K562 (cell line): ENCODE data around the gene TMSB10. TPM values are rescaled to one million over a fixed set of nuclear protein-coding genes. Genes with fewer than 3 reads are reported as not detected.

ENCODE experiments used
- ADNP ChIP-seq: fragments of 200-800 bp; sonication (Bioruptor generic); IDR thresholded peaks from 2 replicates; pipeline ENCODE4 v1.6.1; 2016; ENCODE audit warnings: missing genetic modification characterization, missing compliant biosample characterization
- FOXA3 ChIP-seq, 2 experiments: fragments of 450-650 bp in 1 of 2; sonication (generic) in 1 of 2; formaldehyde crosslinking; IDR thresholded peaks in 1 of 2; conservative IDR thresholded peaks in 1 of 2; 2 replicates each; pipeline versions ENCODE4 v1.4.0 to v1.8.0; 2020 to 2022; ENCODE audit warnings: mild to moderate bottlenecking in 2 of 2, missing genetic modification reagents in 1 of 2
- KDM1A ChIP-seq, 2 experiments: fragments of 450-650 bp; IDR thresholded peaks; 2 replicates each; pipeline ENCODE4 v1.6.1; 2016; ENCODE audit warnings: mild to moderate bottlenecking in 2 of 2
- MAZ ChIP-seq, 2 experiments: fragments of 450-650 bp in 1 of 2; sonication (generic) in 1 of 2; formaldehyde crosslinking; IDR thresholded peaks in 1 of 2; conservative IDR thresholded peaks in 1 of 2; 2 replicates each; pipeline versions ENCODE4 v1.4.0 to v1.5.0; 2020; ENCODE audit warnings: mild to moderate bottlenecking in 1 of 2, missing genetic modification reagents in 1 of 2
- NFRKB ChIP-seq: fragments of 450-650 bp; IDR thresholded peaks from 2 replicates; pipeline ENCODE4 v1.6.1; 2016; ENCODE audit warnings: low read depth
- POLR2G ChIP-seq: fragments of 200-400 bp; formaldehyde crosslinking; IDR thresholded peaks from 2 replicates; pipeline ENCODE4 v1.6.1; 2017; ENCODE audit warnings: low read depth, mild to moderate bottlenecking, antibody characterized with exemption, low read length, moderate library complexity
- RCOR1 ChIP-seq, 2 experiments: IDR thresholded peaks; 2 replicates each; pipeline ENCODE4 v1.6.1; 2012; ENCODE audit warnings: low read depth in 2 of 2, low read length in 2 of 2, borderline replicate concordance in 1 of 2, improper control_type of control experiment in 1 of 2
- SMARCA4 ChIP-seq: fragments of 450-650 bp; IDR thresholded peaks from 2 replicates; pipeline ENCODE4 v1.6.1; 2016
- SMARCB1 ChIP-seq: IDR thresholded peaks from 2 replicates; pipeline ENCODE4 v1.6.1; 2011; ENCODE audit warnings: improper control_type of control experiment, low read depth; ENCODE audit not compliant: insufficient read length
- SRF ChIP-seq, 2 experiments: fragments of 250-450, 450-650 bp in 1 of 2; sonication (Bioruptor Pico) in 1 of 2; sonication (generic) in 1 of 2; formaldehyde crosslinking; IDR thresholded peaks; 2 replicates each; pipeline versions ENCODE4 v1.5.0 to v1.5.1; 2020 to 2022; ENCODE audit warnings: mild to moderate bottlenecking in 1 of 2, missing genetic modification reagents in 1 of 2
- STAT5A ChIP-seq: IDR thresholded peaks from 2 replicates; pipeline ENCODE4 v1.6.1; 2012; ENCODE audit warnings: low read length, inconsistent platforms, borderline replicate concordance
- SUPT5H ChIP-seq: fragments of 450-650 bp; IDR thresholded peaks from 2 replicates; pipeline ENCODE4 v1.6.1; 2016
- TEAD4 ChIP-seq, 2 experiments: sonication (generic) in 1 of 2; formaldehyde crosslinking in 1 of 2; IDR thresholded peaks; 2 replicates each; pipeline versions ENCODE4 v1.6.1 to v1.8.0; 2012 to 2022; ENCODE audit warnings: borderline replicate concordance in 1 of 2, inconsistent platforms in 1 of 2, low read length in 1 of 2, mild to moderate bottlenecking in 1 of 2, missing genetic modification reagents in 1 of 2
- ZNF41 ChIP-seq: fragments of 250-450 bp; sonication (Bioruptor Pico); conservative IDR thresholded peaks from 2 replicates; pipeline ENCODE4 v1.4.0; 2020; ENCODE audit warnings: mild to moderate bottlenecking
- ZNF695 ChIP-seq: fragments of 450-650 bp; formaldehyde crosslinking; IDR thresholded peaks from 2 replicates; pipeline ENCODE4 v1.4.0; 2020; ENCODE audit warnings: mild to moderate bottlenecking, moderate library complexity
- ZNF696 ChIP-seq: fragments of 250-450 bp; sonication (Bioruptor Pico); conservative IDR thresholded peaks from 2 replicates; pipeline ENCODE4 v1.4.0; 2020; ENCODE audit warnings: mild to moderate bottlenecking, moderate library complexity
- ZSCAN32 ChIP-seq: fragments of 450-650 bp; formaldehyde crosslinking; IDR thresholded peaks from 2 replicates; pipeline ENCODE4 v1.4.0; 2020; ENCODE audit warnings: mild to moderate bottlenecking, moderate library complexity
- polyA plus RNA-seq, 8 experiments: library from polyadenylated mRNA; depleted of rRNA in 4 of 8; stranded (reverse) in 5 of 8; unstranded in 3 of 8; fragments of >200 nt; fragmentation: Nextera tagmentation in 2 of 8; fragmentation: Illumina TruSeq in 1 of 8; extraction: Ambion mirVana in 2 of 8; extraction: Trizol in 1 of 8; gene quantifications; 2 replicates each; pipeline versions ENCODE4 v1.2.1 to v1.2.3, GENCODE V29; 2011 to 2014; ENCODE audit warnings: inconsistent platforms in 1 of 8, missing spikeins in 1 of 8
- total RNA-seq, 7 experiments: library from RNA; depleted of rRNA in 6 of 7; stranded (reverse); fragments of >200 nt in 6 of 7; fragmentation: Illumina TruSeq in 2 of 7; extraction: Trizol in 2 of 7; gene quantifications; 2 replicates each; pipeline versions ENCODE4 v1.2.1 to v1.2.3, GENCODE V29; 2011 to 2021; ENCODE audit warnings: low replicate concordance in 1 of 7
- TF ChIP-seq, protein P1 (sequence below): fragments of 250-450 bp; sonication (Bioruptor Pico); IDR thresholded peaks from 2 replicates; pipeline ENCODE4 v1.8.0; 2021; ENCODE audit warnings: borderline replicate concordance, mild to moderate bottlenecking, moderate library complexity; ENCODE audit not compliant: poor library complexity, severe bottlenecking
- TF ChIP-seq, protein P2 (sequence below): fragments of 450-650 bp; formaldehyde crosslinking; IDR thresholded peaks from 2 replicates; pipeline ENCODE4 v1.4.0; 2022; ENCODE audit warnings: missing genetic modification characterization
- TF ChIP-seq, protein P3 (sequence below): fragments of 450-650 bp; formaldehyde crosslinking; IDR thresholded peaks from 2 replicates; pipeline ENCODE4 v1.4.0; 2022; ENCODE audit warnings: mild to moderate bottlenecking, moderate library complexity
- TF ChIP-seq, protein P4 (sequence below): sonication (generic); IDR thresholded peaks from 2 replicates; pipeline ENCODE4 v1.6.1; 2016
- TF ChIP-seq, protein P5 (sequence below): fragments of 450-650 bp; formaldehyde crosslinking; IDR thresholded peaks from 2 replicates; pipeline ENCODE4 v1.4.0; 2022; ENCODE audit warnings: missing genetic modification characterization

TMSB10 gene
- total and polyA plus RNA-seq, 9 of the 15 experiments (the other 6 are each of a cell fraction or from before 2014, with no cell fraction given), result 382 to 2,226 (median 959) TPM

DNA sequence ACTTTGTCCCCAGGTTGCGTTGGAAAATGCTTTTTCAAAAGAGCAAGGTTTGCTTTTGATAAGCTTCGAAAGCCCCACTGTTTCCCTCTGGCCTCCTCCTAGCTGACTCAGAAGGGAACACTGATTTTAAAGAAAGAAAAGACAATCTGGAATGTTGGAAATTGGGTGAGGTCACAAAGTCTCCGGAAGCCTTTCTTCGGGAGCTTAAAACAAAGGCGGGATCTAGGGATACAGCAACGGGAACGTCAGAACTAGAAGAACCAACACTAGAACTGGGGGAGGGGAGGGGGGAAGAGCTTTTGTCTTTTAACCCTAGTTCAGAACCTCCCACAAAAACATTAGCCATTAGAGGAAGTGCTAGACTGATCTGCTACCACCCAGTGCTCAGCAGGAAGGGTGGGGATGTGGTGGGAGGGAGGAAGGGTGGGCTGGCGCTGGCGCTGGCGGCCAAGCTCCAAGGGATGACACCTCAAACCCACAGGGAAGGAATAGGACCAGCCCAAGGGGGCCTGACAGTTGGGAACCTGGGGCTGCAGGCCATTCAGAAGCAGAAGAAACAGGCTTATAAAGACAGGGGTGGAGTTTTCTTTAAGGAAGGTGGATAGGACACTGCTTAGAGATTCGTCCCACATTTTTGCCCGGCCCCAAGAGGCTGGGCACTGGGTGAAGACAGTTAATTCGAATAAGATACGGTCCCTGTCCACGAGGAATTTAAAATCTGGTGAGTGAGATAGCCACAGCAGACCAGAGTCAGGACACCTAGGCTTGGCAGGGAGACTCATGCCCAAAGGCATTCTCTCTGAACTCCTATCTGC lies 1.7 kb downstream of the TMSB10 start (continued):
- TF ChIP-seq, protein P1, sequence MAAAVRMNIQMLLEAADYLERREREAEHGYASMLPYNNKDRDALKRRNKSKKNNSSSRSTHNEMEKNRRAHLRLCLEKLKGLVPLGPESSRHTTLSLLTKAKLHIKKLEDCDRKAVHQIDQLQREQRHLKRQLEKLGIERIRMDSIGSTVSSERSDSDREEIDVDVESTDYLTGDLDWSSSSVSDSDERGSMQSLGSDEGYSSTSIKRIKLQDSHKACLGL (CRISPR knock-in tag), result no peak
- TF ChIP-seq RCOR1 (IDR thresholded peaks at IDR 0.05; ENCODE audit: borderline replicate concordance in 1 of 2, low read depth in 2 of 2, low read length in 2 of 2) (peak; percentile 35 to 58; a peak in 1 of 4 replicates), ZNF695 (CRISPR knock-in tag) (no peak), FOXA3 (CRISPR knock-in tag; conservative IDR thresholded peaks at IDR 0.05 in 1 of 2, IDR thresholded peaks at IDR 0.05 in 1 of 2) (no peak), KDM1A (IDR thresholded peaks at IDR 0.05) (peak; percentile 81 to 83), SMARCA4 (0 out of 2 replicates have a peak, but pooled peaks have one; percentile 11), ZSCAN32 (CRISPR knock-in tag) (peak; percentile 57; the same call in 1 of the 2 replicates), ZNF41 (0 out of 2 replicates have a peak, but pooled peaks have one; percentile 3), POLR2G (peak; percentile 67), SMARCB1 (no peak), SRF (CRISPR knock-in tag; IDR thresholded peaks at IDR 0.05) (peak; percentile 18 to 52; a peak in 2 of 4 replicates), STAT5A (no peak), SUPT5H (peak; percentile 42; the same call in 1 of the 2 replicates), TEAD4 (IDR thresholded peaks at IDR 0.05; ENCODE audit: low read length) (0 out of 2 replicates have a peak, but pooled peaks have one; percentile 17), TEAD4 (CRISPR knock-in tag; IDR thresholded peaks at IDR 0.05; ENCODE audit: borderline replicate concordance) (no peak), ADNP (tag) (no peak), ZNF696 (no peak), NFRKB (0 out of 2 replicates have a peak, but pooled peaks have one; percentile 5), MAZ (CRISPR knock-in tag; conservative IDR thresholded peaks at IDR 0.05 in 1 of 2, IDR thresholded peaks at IDR 0.05 in 1 of 2) (peak; percentile 63 to 73)
- TF ChIP-seq, protein P2, sequence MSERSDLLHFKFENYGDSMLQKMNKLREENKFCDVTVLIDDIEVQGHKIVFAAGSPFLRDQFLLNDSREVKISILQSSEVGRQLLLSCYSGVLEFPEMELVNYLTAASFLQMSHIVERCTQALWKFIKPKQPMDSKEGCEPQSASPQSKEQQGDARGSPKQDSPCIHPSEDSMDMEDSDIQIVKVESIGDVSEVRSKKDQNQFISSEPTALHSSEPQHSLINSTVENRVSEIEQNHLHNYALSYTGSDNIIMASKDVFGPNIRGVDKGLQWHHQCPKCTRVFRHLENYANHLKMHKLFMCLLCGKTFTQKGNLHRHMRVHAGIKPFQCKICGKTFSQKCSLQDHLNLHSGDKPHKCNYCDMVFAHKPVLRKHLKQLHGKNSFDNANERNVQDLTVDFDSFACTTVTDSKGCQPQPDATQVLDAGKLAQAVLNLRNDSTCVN (CRISPR knock-in tag), result peak; percentile 77; the same call in 1 of the 2 replicates
- TF ChIP-seq, protein P3, sequence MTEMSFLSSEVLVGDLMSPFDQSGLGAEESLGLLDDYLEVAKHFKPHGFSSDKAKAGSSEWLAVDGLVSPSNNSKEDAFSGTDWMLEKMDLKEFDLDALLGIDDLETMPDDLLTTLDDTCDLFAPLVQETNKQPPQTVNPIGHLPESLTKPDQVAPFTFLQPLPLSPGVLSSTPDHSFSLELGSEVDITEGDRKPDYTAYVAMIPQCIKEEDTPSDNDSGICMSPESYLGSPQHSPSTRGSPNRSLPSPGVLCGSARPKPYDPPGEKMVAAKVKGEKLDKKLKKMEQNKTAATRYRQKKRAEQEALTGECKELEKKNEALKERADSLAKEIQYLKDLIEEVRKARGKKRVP (CRISPR knock-in tag), result peak; percentile 71; the same call in 1 of the 2 replicates
- TF ChIP-seq, protein P4, sequence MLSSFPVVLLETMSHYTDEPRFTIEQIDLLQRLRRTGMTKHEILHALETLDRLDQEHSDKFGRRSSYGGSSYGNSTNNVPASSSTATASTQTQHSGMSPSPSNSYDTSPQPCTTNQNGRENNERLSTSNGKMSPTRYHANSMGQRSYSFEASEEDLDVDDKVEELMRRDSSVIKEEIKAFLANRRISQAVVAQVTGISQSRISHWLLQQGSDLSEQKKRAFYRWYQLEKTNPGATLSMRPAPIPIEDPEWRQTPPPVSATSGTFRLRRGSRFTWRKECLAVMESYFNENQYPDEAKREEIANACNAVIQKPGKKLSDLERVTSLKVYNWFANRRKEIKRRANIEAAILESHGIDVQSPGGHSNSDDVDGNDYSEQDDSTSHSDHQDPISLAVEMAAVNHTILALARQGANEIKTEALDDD, result peak; percentile 57; the same call in 1 of the 2 replicates
- TF ChIP-seq, protein P5, sequence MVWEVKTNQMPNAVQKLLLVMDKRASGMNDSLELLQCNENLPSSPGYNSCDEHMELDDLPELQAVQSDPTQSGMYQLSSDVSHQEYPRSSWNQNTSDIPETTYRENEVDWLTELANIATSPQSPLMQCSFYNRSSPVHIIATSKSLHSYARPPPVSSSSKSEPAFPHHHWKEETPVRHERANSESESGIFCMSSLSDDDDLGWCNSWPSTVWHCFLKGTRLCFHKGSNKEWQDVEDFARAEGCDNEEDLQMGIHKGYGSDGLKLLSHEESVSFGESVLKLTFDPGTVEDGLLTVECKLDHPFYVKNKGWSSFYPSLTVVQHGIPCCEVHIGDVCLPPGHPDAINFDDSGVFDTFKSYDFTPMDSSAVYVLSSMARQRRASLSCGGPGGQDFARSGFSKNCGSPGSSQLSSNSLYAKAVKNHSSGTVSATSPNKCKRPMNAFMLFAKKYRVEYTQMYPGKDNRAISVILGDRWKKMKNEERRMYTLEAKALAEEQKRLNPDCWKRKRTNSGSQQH (CRISPR knock-in tag), result peak; percentile 83; the same call in 1 of the 2 replicates
